DMS 273 treated with DMSO at 0.1 percent for 48 hours (cell line): ENCODE data around the gene BFAR.
"Not testable (repeated sequence)": the region's sequence is repeated elsewhere in the genome, so short reads cannot be mapped to it uniquely, and the experiment has no call there.

Experiments
- DNase-seq: peaks from one replicate; lab custom pipeline; 2025; lab: John Stamatoyannopoulos, UW

Gene BFAR

GRCh38 chr16:14636179-14636950, 3.6 kb downstream of the BFAR start:
- DNase-seq, result not testable (repeated sequence)

GRCh38 chr16:14636951-14637240, 4.1 kb downstream of the BFAR start:
- DNase-seq, result not testable (repeated sequence)

GRCh38 chr16:14640538-14640937, 7.8 kb downstream of the BFAR start:
- no peak for DNase-seq

- DNase-seq, result no peak
These were observed 8.5 kb downstream of the BFAR start for GRCh38 chr16:14641206-14641605.

- DNase-seq, result no peak
These were observed 9.2 kb downstream of the BFAR start for GRCh38 chr16:14641926-14642325.

GRCh38 chr16:14649816-14650215, 17.1 kb downstream of the BFAR start:
- DNase-seq, result no peak

- DNase-seq, result no peak
These were observed 17.9 kb downstream of the BFAR start for GRCh38 chr16:14650629-14651028.

GRCh38 chr16:14652726-14653125, 20.0 kb downstream of the BFAR start:
- no peak for DNase-seq

GRCh38 chr16:14658063-14658462, 25.3 kb downstream of the BFAR start:
- DNase-seq, result no peak

GRCh38 chr16:14667347-14668266, 34.9 kb downstream of the BFAR start:
- DNase-seq, result no peak

GRCh38 chr16:14668556-14669223, 35.9 kb downstream of the BFAR start:
- no peak for DNase-seq

- DNase-seq, result no peak
These were observed 37.0 kb downstream of the BFAR start for GRCh38 chr16:14669776-14670175.

GRCh38 chr16:14672403-14672971, 39.7 kb downstream of the BFAR start:
- DNase-seq, result no peak

- DNase-seq, result no peak
These were observed 43.9 kb downstream of the BFAR start for GRCh38 chr16:14676633-14677032.

- DNase-seq, result no peak
These were observed 44.9 kb downstream of the BFAR start for GRCh38 chr16:14677627-14678026.

- no peak for DNase-seq
These were observed 46.2 kb downstream of the BFAR start for GRCh38 chr16:14678748-14679497.

- DNase-seq, result not testable (repeated sequence)
These were observed 47.6 kb downstream of the BFAR start for GRCh38 chr16:14680396-14680795.

- DNase-seq, result no peak
These were observed 48.4 kb downstream of the BFAR start for GRCh38 chr16:14681115-14681514.

- DNase-seq, result no peak
These were observed 49.4 kb downstream of the BFAR start for GRCh38 chr16:14682121-14682520.

- DNase-seq, result not testable (repeated sequence)
These were observed 53.4 kb downstream of the BFAR start for GRCh38 chr16:14685870-14686793.
